ENCODE data around the gene HES6. TPM values are rescaled to one million over a fixed set of nuclear protein-coding genes. Genes with fewer than 3 reads are reported as not detected.
"Not testable (repeated sequence)": the region's sequence is repeated elsewhere in the genome, so short reads cannot be mapped to it uniquely, and the experiment has no call there.

Gene HES6
- total RNA-seq, 1 experiment from 2014 or later = 9.8 TPM

DNA sequence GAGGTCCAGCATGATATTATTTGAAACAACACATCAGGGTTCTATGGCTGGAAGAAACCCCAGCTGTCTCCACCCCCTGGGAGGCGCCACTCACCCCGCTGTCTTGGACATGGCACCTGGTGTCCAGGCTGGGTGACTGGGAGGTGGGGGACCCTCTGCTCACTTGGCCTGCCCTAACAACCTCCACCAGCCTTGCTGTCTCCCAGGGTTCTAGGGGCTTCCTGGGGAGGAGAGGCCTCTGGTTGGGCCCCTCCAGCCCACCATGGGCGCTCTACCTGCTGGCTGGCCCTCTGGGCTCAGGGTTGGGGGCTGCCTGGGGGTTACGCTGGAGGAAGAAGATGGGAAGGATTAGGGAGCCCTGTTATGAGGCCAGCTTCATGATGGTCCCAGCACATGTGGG, 32.3 kb upstream of the HES6 start:
- no peak overlapping the region for H3K27ac ChIP-seq (ENCODE audit: low read length)
- peaks cover 14% of the 10 kb centered on the region for H3K36me3 ChIP-seq (ENCODE audit: low read depth, low read length)
- H3K79me2 ChIP-seq (ENCODE audit: low read length) = no peaks in the 10 kb centered on the region
- BruUV-seq (replicated peaks) = no TSS peak
- H3K4me3 ChIP-seq (ENCODE audit: low read length) = no peak overlapping the region
- no peaks in the 10 kb centered on the region for H3F3A ChIP-seq (ENCODE audit: low read length, unreplicated experiment)
- DNase-seq (no peak), ATAC-seq (no peak)
- no peaks in the 10 kb centered on the region for H3K27me3 ChIP-seq (ENCODE audit: low read length)
- no peaks in the 10 kb centered on the region for H3K9me3 ChIP-seq (ENCODE audit: low read length)
- ChIA-PET CTCF (no interaction called here), POLR2A (ENCODE audit: unreplicated experiment) (no interaction called here)
- TF ChIP-seq, protein P1, sequence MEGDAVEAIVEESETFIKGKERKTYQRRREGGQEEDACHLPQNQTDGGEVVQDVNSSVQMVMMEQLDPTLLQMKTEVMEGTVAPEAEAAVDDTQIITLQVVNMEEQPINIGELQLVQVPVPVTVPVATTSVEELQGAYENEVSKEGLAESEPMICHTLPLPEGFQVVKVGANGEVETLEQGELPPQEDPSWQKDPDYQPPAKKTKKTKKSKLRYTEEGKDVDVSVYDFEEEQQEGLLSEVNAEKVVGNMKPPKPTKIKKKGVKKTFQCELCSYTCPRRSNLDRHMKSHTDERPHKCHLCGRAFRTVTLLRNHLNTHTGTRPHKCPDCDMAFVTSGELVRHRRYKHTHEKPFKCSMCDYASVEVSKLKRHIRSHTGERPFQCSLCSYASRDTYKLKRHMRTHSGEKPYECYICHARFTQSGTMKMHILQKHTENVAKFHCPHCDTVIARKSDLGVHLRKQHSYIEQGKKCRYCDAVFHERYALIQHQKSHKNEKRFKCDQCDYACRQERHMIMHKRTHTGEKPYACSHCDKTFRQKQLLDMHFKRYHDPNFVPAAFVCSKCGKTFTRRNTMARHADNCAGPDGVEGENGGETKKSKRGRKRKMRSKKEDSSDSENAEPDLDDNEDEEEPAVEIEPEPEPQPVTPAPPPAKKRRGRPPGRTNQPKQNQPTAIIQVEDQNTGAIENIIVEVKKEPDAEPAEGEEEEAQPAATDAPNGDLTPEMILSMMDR (conservative IDR thresholded peaks at IDR 0.05; ENCODE audit: low read depth, low read length) = no peak
- TF ChIP-seq EZH2 (IDR thresholded peaks at IDR 0.05; ENCODE audit: low read length, unreplicated experiment) = no peak
- no peak for TF ChIP-seq EZH2phosphoT487 (IDR thresholded peaks at IDR 0.05; ENCODE audit: borderline replicate concordance, low read length)
- intact Hi-C loops (cut with micrococcal nuclease) = no loop called here
- peaks cover 5% of the 10 kb centered on the region; the same call in 1 of the 2 replicates for H3K4me1 ChIP-seq (ENCODE audit: insufficient read depth, low read length)
- H2AFZ ChIP-seq (ENCODE audit: low read length) = no peak overlapping the region
- H4K20me1 ChIP-seq (ENCODE audit: low read length) = no peaks in the 10 kb centered on the region
- no peaks in the 10 kb centered on the region for H3K9me2 ChIP-seq (replicated peaks; ENCODE audit: low read length)
- H3K4me2 ChIP-seq (ENCODE audit: low read length) = no peak overlapping the region
- H3K9ac ChIP-seq (ENCODE audit: low read length) = no peak overlapping the region

DNA sequence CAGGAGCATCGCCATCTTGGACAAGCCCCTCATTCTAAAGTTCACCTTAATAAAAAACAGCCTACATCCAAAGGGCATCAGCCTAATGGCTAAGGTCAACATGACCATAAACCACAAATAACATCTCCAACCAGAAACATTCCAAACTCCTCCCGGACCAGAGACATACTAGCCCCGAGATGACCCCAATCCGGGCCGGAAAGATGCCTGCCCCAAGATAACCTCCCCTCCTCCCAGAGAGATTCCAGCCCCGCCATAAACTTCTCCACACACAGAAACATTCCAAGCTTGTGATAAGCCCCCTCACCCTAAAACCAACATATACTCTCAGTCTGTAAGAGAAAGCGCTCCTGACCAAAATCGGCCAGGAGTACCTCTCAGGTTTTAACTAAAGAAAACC, 31.8 kb upstream of the HES6 start:
- ATAC-seq; H3K4me1 ChIP-seq (ENCODE audit: insufficient read depth, low read length); H2AFZ ChIP-seq (ENCODE audit: low read length); H3K27ac ChIP-seq (ENCODE audit: low read length); BruUV-seq (replicated peaks); H3K9me3 ChIP-seq (ENCODE audit: low read length); H3F3A ChIP-seq (ENCODE audit: low read length, unreplicated experiment); intact Hi-C loops (cut with micrococcal nuclease); H3K79me2 ChIP-seq (ENCODE audit: low read length); H3K36me3 ChIP-seq (ENCODE audit: low read depth, low read length); H3K4me3 ChIP-seq (ENCODE audit: low read length); DNase-seq; H3K27me3 ChIP-seq (ENCODE audit: low read length); H3K9me2 ChIP-seq (replicated peaks; ENCODE audit: low read length); H3K9ac ChIP-seq (ENCODE audit: low read length); H3K4me2 ChIP-seq (ENCODE audit: low read length); H4K20me1 ChIP-seq (ENCODE audit: low read length); CTCF ChIA-PET; POLR2A ChIA-PET (ENCODE audit: unreplicated experiment): not testable (repeated sequence)

DNA sequence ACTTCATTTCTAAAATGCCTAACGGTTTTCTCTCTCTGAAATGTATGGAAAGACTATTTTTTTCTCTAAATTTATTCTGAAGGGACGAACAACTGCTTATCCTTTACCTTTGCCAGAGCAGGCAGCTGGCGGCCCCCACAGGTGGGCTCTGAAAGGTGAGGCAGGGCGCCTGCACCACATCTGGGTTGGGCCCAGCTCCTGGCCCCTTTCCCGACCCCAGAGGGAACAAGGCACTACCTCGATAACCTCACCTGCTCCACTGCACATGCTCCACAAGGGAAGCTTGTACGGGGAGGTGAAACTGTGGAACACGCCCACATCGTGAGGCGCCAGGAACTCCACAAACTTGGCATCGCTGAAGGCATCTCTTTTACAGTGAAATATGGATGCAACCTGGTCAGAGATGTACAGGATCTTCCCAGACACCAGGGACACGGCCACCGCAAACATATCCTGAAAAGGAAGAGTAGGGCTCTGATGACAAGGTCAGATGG, 31.3 kb upstream of the HES6 start:
- BruUV-seq (replicated peaks) = no TSS peak
- DNase-seq (no peak), ATAC-seq (no peak)
- CTCF ChIA-PET = no interaction called here
- Histone ChIP-seq H3K4me2 (ENCODE audit: low read length) (no peak overlapping the region), H3K27ac (ENCODE audit: low read length) (no peak overlapping the region), H3K36me3 (ENCODE audit: low read depth, low read length) (peaks cover 4% of the 10 kb centered on the region; the same call in 1 of the 2 replicates), H3K9ac (ENCODE audit: low read length) (no peak overlapping the region), H4K20me1 (ENCODE audit: low read length) (no peaks in the 10 kb centered on the region), H3K27me3 (ENCODE audit: low read length) (no peaks in the 10 kb centered on the region), H3K4me3 (ENCODE audit: low read length) (no peak overlapping the region), H3F3A (ENCODE audit: low read length, unreplicated experiment) (no peaks in the 10 kb centered on the region), H3K9me2 (replicated peaks; ENCODE audit: low read length) (no peaks in the 10 kb centered on the region), H2AFZ (ENCODE audit: low read length) (no peak overlapping the region), H3K79me2 (ENCODE audit: low read length) (no peaks in the 10 kb centered on the region), H3K4me1 (ENCODE audit: insufficient read depth, low read length) (peaks cover 7% of the 10 kb centered on the region; the same call in 1 of the 2 replicates), H3K9me3 (ENCODE audit: low read length) (no peaks in the 10 kb centered on the region)
- intact Hi-C loops (cut with micrococcal nuclease) = no loop called here
- POLR2A ChIA-PET (ENCODE audit: unreplicated experiment) = interaction anchor here (0.6 kb wide), 1 partner anchor 17 kb away, joined by 4 read pairs; the partner anchor contains the start of gene PER2
- TF ChIP-seq EZH2phosphoT487 (IDR thresholded peaks at IDR 0.05; ENCODE audit: borderline replicate concordance, low read length) = no peak
- no peak for TF ChIP-seq EZH2 (IDR thresholded peaks at IDR 0.05; ENCODE audit: low read length, unreplicated experiment)
- TF ChIP-seq, protein P1 (conservative IDR thresholded peaks at IDR 0.05; ENCODE audit: low read depth, low read length) = no peak
